Activated CD4-positive, alpha-beta T cell treated with anti-CD3 and anti-CD28 coated beads for 4 hours (primary cell): Measurements from ENCODE around the gene WBP2NL.
A peak's percentile ranks its signal among the peaks of the same experiment; 100 is the strongest.

Source experiments
- DNase-seq, 2 donors: peaks; one replicate each; pipeline ENCODE4 v3.0.0-alpha.2; 2020

Gene WBP2NL

DNA sequence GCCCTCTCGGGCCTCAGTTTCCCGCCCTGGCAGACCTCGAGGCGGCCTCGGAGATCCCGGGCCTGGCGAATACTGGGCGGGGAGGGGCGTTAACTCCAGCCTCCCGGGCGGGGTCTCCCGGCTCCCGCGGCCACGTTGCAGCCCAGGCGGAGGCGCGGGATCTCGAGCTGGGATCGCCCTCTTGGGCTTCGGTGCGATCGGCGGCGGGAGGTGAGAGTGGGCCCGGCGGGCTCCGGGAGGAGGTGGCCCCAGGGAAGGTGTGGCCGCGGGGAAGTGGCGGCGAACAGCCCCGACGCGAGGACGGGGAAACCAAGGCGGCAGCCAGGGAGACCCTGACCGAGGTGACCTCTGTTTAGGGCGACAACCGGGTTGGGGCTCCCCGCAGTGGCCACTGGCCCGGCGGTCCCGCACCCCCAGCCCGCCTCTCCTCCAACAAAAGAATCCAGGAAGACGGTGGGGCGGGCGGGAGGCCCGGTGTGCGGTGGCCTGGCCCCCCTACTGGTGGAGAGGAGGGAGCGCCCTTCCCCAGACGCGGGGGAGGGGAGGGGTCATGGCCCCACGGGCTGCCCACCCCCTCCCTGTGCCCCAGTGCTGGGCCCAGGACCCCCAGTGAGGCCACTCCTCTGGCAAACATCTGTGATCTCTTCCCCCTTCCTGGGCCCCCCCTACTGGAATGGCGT, 75.7 kb downstream of the WBP2NL start, which contains the start of gene PHETA2:
Gene PHETA2, plus strand, starts transcription at position 117 of the 680 bp plus-strand sequence. CDS start 3,046 bp downstream, outside the sequence.
- peak; percentile 54 to 60 for DNase-seq

- no peak for DNase-seq
Measured at GRCh38 chr22:42074846-42075676, 76.5 kb downstream of the WBP2NL start.

DNA sequence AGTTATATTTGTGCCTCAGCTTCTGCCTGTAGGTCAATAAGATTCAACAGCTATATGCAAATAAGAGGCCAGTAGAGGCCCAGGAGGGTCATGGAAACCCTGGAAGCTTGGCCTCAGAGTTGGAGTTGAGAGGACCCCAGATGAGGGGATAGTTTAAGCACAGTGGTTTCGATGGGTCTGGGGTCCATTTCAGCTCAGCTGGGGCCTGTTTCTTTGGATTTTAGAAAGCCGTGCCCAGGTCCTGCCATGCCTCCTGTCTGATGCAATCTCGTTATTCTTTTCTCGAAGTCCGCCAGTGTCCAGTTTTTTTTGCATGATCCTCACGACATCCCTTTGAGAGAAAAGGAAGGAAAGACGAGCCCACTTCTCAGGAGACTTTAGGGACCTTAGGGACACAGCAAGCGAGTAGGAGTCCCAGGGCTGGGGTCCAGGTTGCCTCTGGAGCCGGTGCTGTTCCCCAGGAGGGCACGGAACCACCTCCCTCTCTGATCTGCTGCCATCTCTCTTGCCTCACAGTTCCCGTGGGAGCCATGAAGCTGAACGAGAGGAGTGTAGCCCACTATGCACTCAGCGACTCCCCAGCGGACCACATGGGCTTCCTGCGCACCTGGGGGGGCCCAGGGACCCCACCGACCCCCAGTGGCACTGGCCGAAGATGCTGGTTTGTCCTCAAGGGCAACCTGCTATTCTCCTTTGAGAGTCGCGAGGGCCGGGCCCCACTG, 78.3 kb downstream of the WBP2NL start:
- DNase-seq: no peak

DNA sequence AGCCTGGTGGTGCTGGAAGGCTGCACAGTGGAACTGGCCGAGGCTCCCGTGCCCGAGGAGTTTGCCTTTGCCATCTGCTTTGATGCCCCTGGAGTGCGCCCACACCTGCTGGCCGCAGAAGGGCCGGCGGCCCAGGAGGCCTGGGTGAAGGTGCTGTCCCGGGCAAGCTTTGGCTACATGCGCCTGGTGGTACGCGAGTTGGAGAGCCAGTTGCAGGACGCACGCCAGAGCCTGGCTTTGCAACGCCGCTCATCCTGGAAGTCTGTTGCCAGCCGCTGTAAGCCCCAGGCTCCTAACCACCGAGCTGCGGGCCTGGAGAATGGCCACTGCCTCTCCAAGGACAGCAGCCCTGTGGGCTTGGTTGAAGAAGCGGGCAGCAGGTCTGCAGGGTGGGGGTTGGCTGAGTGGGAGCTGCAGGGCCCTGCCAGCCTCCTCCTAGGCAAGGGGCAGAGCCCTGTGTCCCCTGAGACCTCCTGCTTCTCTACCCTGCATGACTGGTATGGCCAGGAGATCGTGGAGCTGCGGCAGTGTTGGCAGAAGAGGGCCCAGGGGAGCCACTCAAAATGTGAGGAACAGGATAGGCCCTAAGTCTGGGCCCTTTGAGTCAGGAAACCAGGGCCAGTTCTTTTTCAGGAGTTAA, 79.0 kb downstream of the WBP2NL start:
- DNase-seq: no peak
